Activated CD8-positive, alpha-beta memory T cell treated with anti-CD3 and anti-CD28 coated beads, Interleukin-2, amount 50 U/mL, for 1 hour (primary cell): ENCODE data around the gene MBD6.

Experiments
- DNase-seq: peaks from one replicate; pipeline ENCODE4 v3.0.0-alpha.2; 2020; ENCODE audit errors: extremely low read depth

MBD6 gene

GRCh38 chr12:57529831-57530230 is 7.2 kb downstream of the MBD6 start:
- DNase-seq, result no peak

- no peak for DNase-seq
These were observed 7.9 kb downstream of the MBD6 start for GRCh38 chr12:57530396-57531142.

- DNase-seq, result no peak
These were observed 9.2 kb downstream of the MBD6 start for GRCh38 chr12:57531836-57532235.

- no peak for DNase-seq
These were observed 10.5 kb downstream of the MBD6 start for GRCh38 chr12:57533108-57533507.

GRCh38 chr12:57534250-57534649 is 11.6 kb downstream of the MBD6 start:
- no peak for DNase-seq

GRCh38 chr12:57534991-57535543 is 12.4 kb downstream of the MBD6 start:
- no peak for DNase-seq

GRCh38 chr12:57535764-57536596 is 13.4 kb downstream of the MBD6 start:
- no peak for DNase-seq

GRCh38 chr12:57536597-57536942 is 13.9 kb downstream of the MBD6 start:
- DNase-seq, result no peak

GRCh38 chr12:57539134-57539768 is 16.6 kb downstream of the MBD6 start:
- DNase-seq, result no peak

GRCh38 chr12:57541001-57541400 is 18.4 kb downstream of the MBD6 start:
- no peak for DNase-seq

GRCh38 chr12:57541717-57542116 is 19.1 kb downstream of the MBD6 start:
- no peak for DNase-seq

- no peak for DNase-seq
These were observed 21.0 kb downstream of the MBD6 start for GRCh38 chr12:57543581-57543980.

- no peak for DNase-seq
These were observed 23.3 kb downstream of the MBD6 start for GRCh38 chr12:57545809-57546437.

GRCh38 chr12:57546438-57547287 is 24.0 kb downstream of the MBD6 start, which contains the start of gene DCTN2:
Gene DCTN2 (minus strand): TSS chr12:57547192. CDS start chr12:57547063, 129 bp downstream.
- DNase-seq, result peak; percentile 85

- no peak for DNase-seq
These were observed 24.8 kb downstream of the MBD6 start for GRCh38 chr12:57547288-57548012.

- no peak for DNase-seq
These were observed 25.3 kb downstream of the MBD6 start for GRCh38 chr12:57548013-57548315.

GRCh38 chr12:57548488-57548887 is 25.9 kb downstream of the MBD6 start:
- no peak for DNase-seq

- DNase-seq, result no peak
These were observed 26.7 kb downstream of the MBD6 start for GRCh38 chr12:57549203-57549908.

GRCh38 chr12:57549909-57550640 is 27.5 kb downstream of the MBD6 start, which contains the start of gene KIF5A:
Gene KIF5A (plus strand): TSS chr12:57550044. CDS start chr12:57550272, 228 bp downstream.
- no peak for DNase-seq
